Subcutaneous adipose tissue (tissue), 4 donors: Measurements from ENCODE around the gene GALNT12. TPM values are rescaled to one million over a fixed set of nuclear protein-coding genes. Genes with fewer than 3 reads are reported as not detected.

Source experiments
- total RNA-seq, 4 donors: library from RNA; depleted of rRNA; stranded (reverse); fragments of >200 nt; gene quantifications; one replicate each; pipeline ENCODE4 v1.1.0, GENCODE V29; 2016
- TF ChIP-seq, protein P1 (sequence below): fragments of 450-650 bp; IDR thresholded peaks from one replicate; pipeline ENCODE4 v1.5.1; 2016; ENCODE audit warnings: low read depth, mild to moderate bottlenecking, control low read depth, antibody characterized with exemption, moderate library complexity

GALNT12 gene
- total RNA-seq, 4 donors from 2014 or later = 1.9 to 8.5 (median 3.7) TPM

DNA sequence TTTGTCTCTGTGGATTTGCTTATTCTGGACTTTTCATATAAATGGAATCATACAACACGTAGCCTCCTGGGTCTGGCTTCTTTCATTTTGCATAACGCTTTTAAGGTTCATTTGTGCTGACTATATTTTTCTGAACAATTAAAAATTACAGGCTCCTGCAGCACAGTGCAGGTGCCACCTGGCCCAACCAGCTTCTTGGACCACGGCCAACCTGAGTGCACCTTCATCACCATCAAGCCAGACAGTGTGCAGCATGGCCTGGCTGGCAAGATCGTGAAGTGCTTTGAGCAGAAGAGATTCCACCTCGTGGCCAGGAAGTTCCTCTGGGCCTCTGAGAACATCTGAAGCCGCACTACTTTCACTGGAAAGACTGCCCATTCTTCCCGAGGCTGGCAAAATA, 82.8 kb downstream of the GALNT12 start:
- TF ChIP-seq, protein P1, sequence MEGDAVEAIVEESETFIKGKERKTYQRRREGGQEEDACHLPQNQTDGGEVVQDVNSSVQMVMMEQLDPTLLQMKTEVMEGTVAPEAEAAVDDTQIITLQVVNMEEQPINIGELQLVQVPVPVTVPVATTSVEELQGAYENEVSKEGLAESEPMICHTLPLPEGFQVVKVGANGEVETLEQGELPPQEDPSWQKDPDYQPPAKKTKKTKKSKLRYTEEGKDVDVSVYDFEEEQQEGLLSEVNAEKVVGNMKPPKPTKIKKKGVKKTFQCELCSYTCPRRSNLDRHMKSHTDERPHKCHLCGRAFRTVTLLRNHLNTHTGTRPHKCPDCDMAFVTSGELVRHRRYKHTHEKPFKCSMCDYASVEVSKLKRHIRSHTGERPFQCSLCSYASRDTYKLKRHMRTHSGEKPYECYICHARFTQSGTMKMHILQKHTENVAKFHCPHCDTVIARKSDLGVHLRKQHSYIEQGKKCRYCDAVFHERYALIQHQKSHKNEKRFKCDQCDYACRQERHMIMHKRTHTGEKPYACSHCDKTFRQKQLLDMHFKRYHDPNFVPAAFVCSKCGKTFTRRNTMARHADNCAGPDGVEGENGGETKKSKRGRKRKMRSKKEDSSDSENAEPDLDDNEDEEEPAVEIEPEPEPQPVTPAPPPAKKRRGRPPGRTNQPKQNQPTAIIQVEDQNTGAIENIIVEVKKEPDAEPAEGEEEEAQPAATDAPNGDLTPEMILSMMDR = no peak

DNA sequence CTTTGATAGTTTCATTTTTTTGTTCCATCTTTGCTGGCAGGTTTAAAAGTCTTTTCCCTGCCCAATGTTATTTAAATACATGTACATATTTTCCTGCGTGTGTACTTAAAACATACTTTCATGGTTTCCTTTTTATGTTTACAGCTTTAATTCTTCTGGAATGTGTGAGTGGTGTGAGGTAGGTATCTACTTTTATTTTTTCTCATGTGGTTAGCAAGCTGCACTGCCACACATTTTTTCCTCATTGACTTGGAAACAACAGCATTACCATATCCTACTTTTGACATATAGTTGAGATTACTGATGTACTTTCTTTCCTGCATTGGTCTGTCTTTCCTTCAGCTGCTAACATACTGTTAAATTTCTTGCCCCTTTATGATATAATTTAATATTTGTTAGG, 84.8 kb downstream of the GALNT12 start:
- TF ChIP-seq, protein P1 = no peak

DNA sequence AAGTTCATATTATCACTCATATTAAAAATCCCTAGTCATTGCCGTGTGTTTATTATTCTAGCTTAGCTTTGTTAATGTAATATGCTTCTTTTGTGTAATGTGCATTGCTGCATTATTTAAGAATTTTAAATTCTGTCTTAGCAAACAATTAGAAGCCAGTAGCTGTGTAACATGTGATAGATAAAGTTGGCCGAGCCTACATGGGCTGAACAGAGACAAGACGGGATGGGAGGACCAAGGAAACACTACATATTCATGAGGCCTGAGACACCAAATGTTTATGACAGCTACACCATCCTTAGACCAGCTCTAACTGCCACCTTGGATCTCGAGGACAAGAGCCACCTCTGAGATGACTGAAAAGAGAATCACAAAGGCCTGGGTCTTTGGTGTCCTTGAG, 85.2 kb downstream of the GALNT12 start:
- TF ChIP-seq, protein P1 = no peak

DNA sequence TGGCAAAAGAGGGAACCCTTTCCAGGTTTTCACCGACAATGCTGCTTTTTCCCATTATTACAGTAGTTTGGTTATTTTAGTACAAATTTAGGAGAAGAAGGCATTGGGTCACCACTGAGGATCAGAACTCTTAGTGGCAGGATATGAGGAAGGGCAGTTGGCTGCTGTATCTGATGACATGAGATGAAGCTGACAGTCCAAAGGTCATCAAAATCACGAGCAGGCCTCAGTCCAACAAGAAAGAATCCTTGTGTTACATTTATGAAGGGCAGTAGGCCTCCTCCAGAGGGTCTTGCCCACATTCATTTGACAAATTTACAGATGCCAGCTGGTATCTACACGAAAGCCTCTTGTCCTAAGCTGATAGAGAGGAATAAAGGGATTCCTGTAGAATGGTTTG, 86.7 kb downstream of the GALNT12 start:
- TF ChIP-seq, protein P1 = no peak

DNA sequence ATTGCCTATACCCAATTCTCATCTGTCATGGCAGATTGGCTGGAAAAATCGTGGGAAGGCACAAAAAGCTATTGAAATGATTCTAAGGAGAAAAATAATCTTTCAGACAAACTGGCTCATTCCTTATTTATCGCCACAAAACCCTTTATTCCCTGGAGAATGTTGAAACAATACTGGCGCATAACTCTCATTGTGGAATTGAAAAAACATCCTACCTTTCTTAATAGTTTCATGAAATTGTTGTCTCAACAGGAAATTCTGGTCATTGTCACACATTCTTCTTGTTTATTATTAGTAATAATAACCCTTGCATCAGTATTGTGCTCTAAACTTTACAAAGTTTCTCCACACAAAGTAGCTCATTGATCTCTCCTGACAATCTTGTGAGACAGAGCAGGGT, 87.3 kb downstream of the GALNT12 start:
- TF ChIP-seq, protein P1 = no peak

DNA sequence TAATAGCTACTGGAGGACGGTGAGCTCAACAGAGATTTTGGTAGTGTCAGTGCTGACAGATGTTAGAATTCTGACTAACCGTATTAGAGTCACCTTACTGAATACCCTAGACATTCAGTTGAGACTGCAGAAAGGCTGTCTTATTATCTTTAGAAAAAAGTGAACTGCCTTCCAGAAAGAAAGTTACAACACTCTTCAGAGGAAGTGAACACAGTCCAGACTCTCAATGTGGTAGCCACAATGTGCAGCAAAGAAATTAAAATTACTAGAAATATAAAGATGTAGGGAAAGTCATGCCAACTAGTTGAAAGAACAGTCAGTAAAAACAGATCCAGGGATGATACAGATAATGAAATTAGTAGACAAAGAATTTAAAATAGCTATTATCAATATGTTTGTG, 89.2 kb downstream of the GALNT12 start:
- TF ChIP-seq, protein P1 = no peak

DNA sequence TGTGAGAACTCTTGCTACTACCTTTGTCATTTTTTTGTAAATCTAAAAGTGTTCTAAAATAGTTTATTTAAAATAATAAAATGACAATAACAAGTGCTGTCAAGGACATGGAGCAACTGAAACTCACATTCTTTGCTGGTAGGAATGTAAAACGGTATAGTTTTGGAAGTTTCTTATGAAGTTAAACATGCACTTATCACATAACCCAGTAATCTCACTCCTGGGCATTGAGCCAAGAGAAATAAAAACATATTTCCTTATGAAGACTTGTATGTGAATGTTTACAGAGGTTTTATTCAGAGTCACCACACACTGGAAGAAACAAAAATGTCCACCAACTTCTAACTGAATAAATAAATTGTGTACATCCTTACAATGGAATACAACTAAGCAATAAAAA, 90.3 kb downstream of the GALNT12 start:
- TF ChIP-seq, protein P1 = no peak
